NCI-H2196 (cell line): ENCODE results near the gene AGAP3.

Experiments used
- DNase-seq: peaks from one replicate; lab custom pipeline; 2025; ENCODE audit not compliant: unreplicated experiment; lab: John Stamatoyannopoulos, UW

Gene AGAP3

GRCh38 chr7:151087245-151088018 lies 1.2 kb downstream of the AGAP3 start:
- DNase-seq, result no peak

GRCh38 chr7:151088019-151088855 lies 2.0 kb downstream of the AGAP3 start:
- DNase-seq, result no peak

- no peak for DNase-seq
These were observed 2.8 kb downstream of the AGAP3 start for GRCh38 chr7:151088856-151089699.

GRCh38 chr7:151089893-151090730 lies 3.8 kb downstream of the AGAP3 start:
- no peak for DNase-seq

GRCh38 chr7:151091003-151091402 lies 4.7 kb downstream of the AGAP3 start:
- DNase-seq, result no peak

GRCh38 chr7:151091431-151091830 lies 5.2 kb downstream of the AGAP3 start:
- no peak for DNase-seq

- DNase-seq, result no peak
These were observed 5.7 kb downstream of the AGAP3 start for GRCh38 chr7:151091988-151092387.

- DNase-seq, result no peak
These were observed 7.5 kb downstream of the AGAP3 start for GRCh38 chr7:151093748-151094147.

- no peak for DNase-seq
These were observed 8.4 kb downstream of the AGAP3 start for GRCh38 chr7:151094675-151095074.

- DNase-seq, result no peak
These were observed 9.0 kb downstream of the AGAP3 start for GRCh38 chr7:151095123-151095797.

- DNase-seq, result no peak
These were observed 9.7 kb downstream of the AGAP3 start for GRCh38 chr7:151095828-151096475.

- DNase-seq, result no peak
These were observed 13.4 kb downstream of the AGAP3 start for GRCh38 chr7:151099486-151100211.

GRCh38 chr7:151100921-151101320 lies 14.6 kb downstream of the AGAP3 start:
- DNase-seq, result no peak

- DNase-seq, result no peak
These were observed 15.5 kb downstream of the AGAP3 start for GRCh38 chr7:151101621-151102396.

GRCh38 chr7:151102991-151103390 lies 16.7 kb downstream of the AGAP3 start:
- no peak for DNase-seq

GRCh38 chr7:151103973-151104372 lies 17.7 kb downstream of the AGAP3 start:
- DNase-seq, result no peak

GRCh38 chr7:151104411-151105235 lies 18.3 kb downstream of the AGAP3 start:
- DNase-seq, result no peak
